Ovary (tissue), 3 donors: Measurements from ENCODE around the gene RBX1.

Experiments
- CTCF ChIP-seq, 3 donors: fragments of 450-650 bp in 2 of 3; fragments of 200-600 bp in 1 of 3; IDR thresholded peaks; one replicate each; pipeline versions ENCODE4 v1.5.1 to v1.8.0; 2016 to 2022; ENCODE audit warnings: antibody characterized with exemption in 3 of 3, mild to moderate bottlenecking in 1 of 3
- EP300 ChIP-seq: sonication (generic); formaldehyde crosslinking; IDR thresholded peaks from one replicate; pipeline ENCODE4 v1.6.1; 2017; ENCODE audit warnings: antibody characterized with exemption
- POLR2A ChIP-seq: fragments of 450-650 bp; IDR thresholded peaks from one replicate; pipeline ENCODE4 v1.6.1; 2017; ENCODE audit warnings: antibody characterized with exemption, mild to moderate bottlenecking, moderate library complexity
- donor health status: DM: no; HTN: no; CAD: no.

DNA sequence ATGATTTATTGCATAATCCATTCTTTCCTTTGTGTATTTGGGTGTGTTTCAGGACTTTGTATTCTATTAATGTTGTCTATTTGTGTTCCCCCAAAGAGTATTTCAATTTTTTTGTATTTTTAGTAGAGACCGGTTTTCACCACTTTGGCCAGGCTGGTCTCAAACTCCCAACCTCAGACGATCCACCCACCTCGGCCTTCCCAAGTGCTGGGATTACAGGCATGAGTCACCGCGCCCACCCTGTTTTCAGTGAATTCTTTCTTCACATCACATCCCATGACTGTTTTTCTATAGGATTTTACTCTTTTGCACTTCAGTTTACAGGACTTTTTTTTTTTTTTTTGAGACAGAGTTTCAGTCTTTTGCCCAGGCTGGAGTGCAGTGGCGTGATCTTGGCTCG, 46.3 kb downstream of the RBX1 start:
- no peak for TF ChIP-seq EP300
- TF ChIP-seq CTCF (IDR thresholded peaks at IDR 0.05) = no peak
- no peak for TF ChIP-seq POLR2A
